KMS-11 (cell line): ENCODE results near the gene PPP1R9A.

Source experiments
- H2AFZ ChIP-seq: fragments of 200-600 bp; sonication (generic); 2 replicates; pipeline ENCODE4 v1.6.1; 2016; ENCODE audit warnings: antibody characterized with exemption, mixed run types, low read depth
- H3K27ac ChIP-seq: fragments of 200-600 bp; sonication (generic); 2 replicates; pipeline ENCODE4 v1.6.1; 2016; ENCODE audit warnings: mild to moderate bottlenecking, mixed run types
- H3K27me3 ChIP-seq: fragments of 200-600 bp; sonication (generic); 2 replicates; pipeline ENCODE4 v1.6.1; 2017; ENCODE audit warnings: mild to moderate bottlenecking, low read depth, mixed run types, moderate library complexity; ENCODE audit not compliant: insufficient read depth
- H3K36me3 ChIP-seq: fragments of 200-600 bp; sonication (generic); 2 replicates; pipeline ENCODE4 v1.6.1; 2017; ENCODE audit warnings: mild to moderate bottlenecking, mixed run types; ENCODE audit not compliant: insufficient read depth
- H3K4me1 ChIP-seq: fragments of 200-600 bp; sonication (generic); 2 replicates; pipeline ENCODE4 v1.6.1; 2016; ENCODE audit warnings: mild to moderate bottlenecking, low read depth, mixed run types; ENCODE audit not compliant: poor library complexity, severe bottlenecking
- H3K4me2 ChIP-seq: fragments of 200-600 bp; sonication (generic); 2 replicates; pipeline ENCODE4 v1.7.0; 2016; ENCODE audit warnings: mild to moderate bottlenecking, mixed run types
- H3K4me3 ChIP-seq: fragments of 200-600 bp; sonication (generic); IDR thresholded peaks from 2 replicates; pipeline ENCODE4 v1.6.1; 2017; ENCODE audit warnings: low read depth, low read length, mixed read lengths; ENCODE audit not compliant: insufficient read depth
- H3K79me2 ChIP-seq: fragments of 200-600 bp; sonication (generic); 2 replicates; pipeline ENCODE4 v1.6.1; 2016; ENCODE audit warnings: low read depth, mixed run types; ENCODE audit not compliant: insufficient read depth
- H3K9ac ChIP-seq: fragments of 200-600 bp; sonication (generic); 2 replicates; pipeline ENCODE4 v1.6.1; 2016; ENCODE audit warnings: mild to moderate bottlenecking, mixed run types
- H4K20me1 ChIP-seq: fragments of 200-600 bp; sonication (generic); 2 replicates; pipeline ENCODE4 v1.6.1; 2016; ENCODE audit warnings: mild to moderate bottlenecking, mixed run types; ENCODE audit not compliant: insufficient read depth
- TF ChIP-seq, protein P1 (sequence below): fragments of 200-600 bp; sonication (generic); conservative IDR thresholded peaks from 2 replicates; pipeline ENCODE4 v1.6.1; 2017; ENCODE audit warnings: low read depth, mild to moderate bottlenecking, antibody characterized with exemption, low read length, moderate library complexity, mixed read lengths

The PPP1R9A gene

DNA sequence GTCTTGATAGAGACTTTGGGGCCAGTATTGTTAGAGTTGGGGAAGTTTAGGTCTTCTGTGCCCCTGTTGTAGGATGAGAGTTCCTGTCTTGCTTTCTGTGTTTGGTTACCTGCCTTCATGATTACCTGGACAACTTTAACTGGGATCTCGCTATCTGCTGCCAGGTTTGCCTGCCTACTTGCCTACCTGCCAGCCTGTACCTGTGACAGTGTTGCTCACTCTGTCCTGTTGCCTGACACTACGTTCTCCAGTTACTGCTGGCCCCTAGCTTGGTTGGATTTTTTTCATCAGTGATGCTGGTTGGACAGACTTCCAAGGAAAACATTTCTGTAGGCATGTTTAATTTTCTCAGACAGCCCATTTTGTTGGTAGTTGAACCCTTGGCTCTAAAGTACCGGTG lies 48.4 kb downstream of the PPP1R9A start:
- H3K36me3 ChIP-seq = no peaks in the 10 kb centered on the region
- no peak overlapping the region for H3K4me2 ChIP-seq
- H4K20me1 ChIP-seq = no peaks in the 10 kb centered on the region
- no peak overlapping the region for H2AFZ ChIP-seq
- TF ChIP-seq, protein P1, sequence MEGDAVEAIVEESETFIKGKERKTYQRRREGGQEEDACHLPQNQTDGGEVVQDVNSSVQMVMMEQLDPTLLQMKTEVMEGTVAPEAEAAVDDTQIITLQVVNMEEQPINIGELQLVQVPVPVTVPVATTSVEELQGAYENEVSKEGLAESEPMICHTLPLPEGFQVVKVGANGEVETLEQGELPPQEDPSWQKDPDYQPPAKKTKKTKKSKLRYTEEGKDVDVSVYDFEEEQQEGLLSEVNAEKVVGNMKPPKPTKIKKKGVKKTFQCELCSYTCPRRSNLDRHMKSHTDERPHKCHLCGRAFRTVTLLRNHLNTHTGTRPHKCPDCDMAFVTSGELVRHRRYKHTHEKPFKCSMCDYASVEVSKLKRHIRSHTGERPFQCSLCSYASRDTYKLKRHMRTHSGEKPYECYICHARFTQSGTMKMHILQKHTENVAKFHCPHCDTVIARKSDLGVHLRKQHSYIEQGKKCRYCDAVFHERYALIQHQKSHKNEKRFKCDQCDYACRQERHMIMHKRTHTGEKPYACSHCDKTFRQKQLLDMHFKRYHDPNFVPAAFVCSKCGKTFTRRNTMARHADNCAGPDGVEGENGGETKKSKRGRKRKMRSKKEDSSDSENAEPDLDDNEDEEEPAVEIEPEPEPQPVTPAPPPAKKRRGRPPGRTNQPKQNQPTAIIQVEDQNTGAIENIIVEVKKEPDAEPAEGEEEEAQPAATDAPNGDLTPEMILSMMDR = no peak
- H3K4me1 ChIP-seq = no peaks in the 10 kb centered on the region
- H3K27me3 ChIP-seq = no peaks in the 10 kb centered on the region
- H3K27ac ChIP-seq = no peak overlapping the region
- no peak overlapping the region for H3K9ac ChIP-seq
- no peak overlapping the region for H3K4me3 ChIP-seq
- no peaks in the 10 kb centered on the region for H3K79me2 ChIP-seq

DNA sequence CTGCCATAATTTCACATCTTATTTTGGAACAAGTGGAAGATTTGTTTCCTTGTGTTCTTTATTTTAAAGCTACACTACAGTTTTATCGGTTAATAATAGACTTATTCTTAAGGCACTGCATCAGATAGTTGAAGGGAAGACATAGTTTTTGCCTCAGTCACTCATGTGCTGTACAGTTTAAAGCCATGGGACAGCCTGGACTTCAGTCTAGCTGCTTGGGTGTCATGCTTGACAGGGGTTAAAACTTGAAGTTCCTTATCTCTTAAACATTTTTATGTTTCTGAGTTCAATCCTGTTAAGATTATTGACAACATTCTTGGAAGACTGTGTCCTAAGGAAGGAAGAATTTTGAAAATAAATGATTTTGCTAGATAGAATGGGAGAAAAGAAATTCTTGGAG lies 49.7 kb downstream of the PPP1R9A start:
- Histone ChIP-seq H3K4me2 (no peak overlapping the region), H3K9ac (no peak overlapping the region), H3K36me3 (no peaks in the 10 kb centered on the region), H3K27me3 (no peaks in the 10 kb centered on the region), H3K4me3 (no peak overlapping the region), H3K27ac (no peak overlapping the region), H4K20me1 (no peaks in the 10 kb centered on the region), H3K4me1 (no peaks in the 10 kb centered on the region), H3K79me2 (no peaks in the 10 kb centered on the region), H2AFZ (no peak overlapping the region)
- TF ChIP-seq, protein P1 = no peak

DNA sequence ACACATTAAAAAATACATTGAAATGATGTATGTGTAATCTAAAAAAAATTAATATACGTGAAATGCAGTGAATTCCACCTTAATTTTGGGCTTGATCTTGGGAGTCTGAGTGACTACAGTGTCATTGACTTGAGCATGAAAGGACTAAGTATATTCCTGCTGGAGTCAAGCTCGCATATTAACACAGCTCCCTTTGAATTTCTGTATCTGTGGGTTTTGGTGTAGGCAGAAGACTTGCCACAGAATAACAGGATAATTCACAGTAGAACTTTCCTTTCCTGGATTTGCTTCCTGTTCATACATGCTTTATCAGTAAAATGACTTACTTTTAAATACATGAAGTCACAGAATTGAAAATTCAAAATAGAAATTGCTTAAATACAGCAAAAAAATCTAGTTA lies 55.3 kb downstream of the PPP1R9A start:
- no peak overlapping the region for H3K4me2 ChIP-seq
- no peak overlapping the region for H3K4me3 ChIP-seq
- H3K4me1 ChIP-seq = no peaks in the 10 kb centered on the region
- H3K79me2 ChIP-seq = no peaks in the 10 kb centered on the region
- H3K27ac ChIP-seq = no peak overlapping the region
- H4K20me1 ChIP-seq = no peaks in the 10 kb centered on the region
- no peak overlapping the region for H2AFZ ChIP-seq
- no peak overlapping the region for H3K9ac ChIP-seq
- H3K36me3 ChIP-seq = no peaks in the 10 kb centered on the region
- TF ChIP-seq, protein P1 = no peak
- H3K27me3 ChIP-seq = no peaks in the 10 kb centered on the region

DNA sequence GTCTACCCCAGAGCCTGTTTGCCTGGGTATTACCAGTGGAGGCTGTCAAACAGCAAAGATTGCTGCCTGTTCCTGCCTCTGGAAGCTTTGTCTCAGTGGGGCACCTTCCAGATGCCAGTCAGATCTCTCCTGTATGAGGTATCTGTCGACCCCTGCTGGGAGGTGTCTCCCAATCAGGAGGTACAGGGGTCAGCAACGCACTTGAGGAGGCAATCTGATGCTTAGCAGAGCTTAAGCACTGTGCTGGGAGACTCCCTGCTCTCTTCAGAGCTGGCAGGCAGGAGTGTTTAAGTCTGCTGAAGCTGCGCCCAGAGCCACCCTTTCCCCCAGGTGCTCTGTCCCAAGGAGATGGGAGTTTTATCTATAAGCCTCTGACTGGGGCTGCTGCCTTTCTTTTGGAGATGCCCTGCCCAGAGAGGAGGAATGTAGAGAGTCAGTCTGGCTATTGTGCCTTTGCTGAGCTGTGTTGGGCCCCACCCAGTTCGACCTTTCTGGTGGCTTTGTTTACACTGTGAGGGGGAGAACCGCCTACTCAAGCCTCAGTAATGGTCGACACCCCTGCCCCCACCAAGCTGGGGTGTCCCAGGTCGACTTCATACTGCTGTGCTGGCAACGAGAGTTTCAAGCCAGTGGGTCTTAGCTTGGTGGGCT lies 62.2 kb downstream of the PPP1R9A start:
- no peak overlapping the region for H3K4me2 ChIP-seq
- no peak overlapping the region for H3K27ac ChIP-seq
- H3K36me3 ChIP-seq = no peaks in the 10 kb centered on the region
- no peaks in the 10 kb centered on the region for H3K4me1 ChIP-seq
- H3K4me3 ChIP-seq = no peak overlapping the region
- H4K20me1 ChIP-seq = no peaks in the 10 kb centered on the region
- H3K79me2 ChIP-seq = no peaks in the 10 kb centered on the region
- H3K9ac ChIP-seq = no peak overlapping the region
- H2AFZ ChIP-seq = no peak overlapping the region
- TF ChIP-seq, protein P1 = no peak
- no peaks in the 10 kb centered on the region for H3K27me3 ChIP-seq
